ENCODE measurements around the gene NCKAP5.

Gene NCKAP5

GRCh38 chr2:132638313-132639040 lies 929.8 kb downstream of the NCKAP5 start:
- TF ChIP-seq, protein P1, sequence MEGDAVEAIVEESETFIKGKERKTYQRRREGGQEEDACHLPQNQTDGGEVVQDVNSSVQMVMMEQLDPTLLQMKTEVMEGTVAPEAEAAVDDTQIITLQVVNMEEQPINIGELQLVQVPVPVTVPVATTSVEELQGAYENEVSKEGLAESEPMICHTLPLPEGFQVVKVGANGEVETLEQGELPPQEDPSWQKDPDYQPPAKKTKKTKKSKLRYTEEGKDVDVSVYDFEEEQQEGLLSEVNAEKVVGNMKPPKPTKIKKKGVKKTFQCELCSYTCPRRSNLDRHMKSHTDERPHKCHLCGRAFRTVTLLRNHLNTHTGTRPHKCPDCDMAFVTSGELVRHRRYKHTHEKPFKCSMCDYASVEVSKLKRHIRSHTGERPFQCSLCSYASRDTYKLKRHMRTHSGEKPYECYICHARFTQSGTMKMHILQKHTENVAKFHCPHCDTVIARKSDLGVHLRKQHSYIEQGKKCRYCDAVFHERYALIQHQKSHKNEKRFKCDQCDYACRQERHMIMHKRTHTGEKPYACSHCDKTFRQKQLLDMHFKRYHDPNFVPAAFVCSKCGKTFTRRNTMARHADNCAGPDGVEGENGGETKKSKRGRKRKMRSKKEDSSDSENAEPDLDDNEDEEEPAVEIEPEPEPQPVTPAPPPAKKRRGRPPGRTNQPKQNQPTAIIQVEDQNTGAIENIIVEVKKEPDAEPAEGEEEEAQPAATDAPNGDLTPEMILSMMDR (IDR thresholded peaks at IDR 0.05; ENCODE audit: insufficient read depth, low read length): no peak
- TF ChIP-seq GABPA (IDR thresholded peaks at IDR 0.05; ENCODE audit: low read depth): no peak
- no peak for TF ChIP-seq REST (IDR thresholded peaks at IDR 0.05; ENCODE audit: insufficient replicate concordance, low read depth)
- no peak for TF ChIP-seq SPI1 (IDR thresholded peaks at IDR 0.05; ENCODE audit: borderline replicate concordance, low read depth)
- Histone ChIP-seq H3K27me3 (ENCODE audit: insufficient read depth, poor library complexity, severe bottlenecking) (no peaks in the 10 kb centered on the region), H3K27ac (replicated peaks) (no peak overlapping the region), H3K4me3 (replicated peaks; ENCODE audit: insufficient read depth, low read length) (no peak overlapping the region)
- no peak for DNase-seq (ENCODE audit: low read depth in 1 of 2, low spot score in 1 of 2)

- TF ChIP-seq GABPA (IDR thresholded peaks at IDR 0.05; ENCODE audit: low read depth) (no peak), SPI1 (IDR thresholded peaks at IDR 0.05; ENCODE audit: borderline replicate concordance, low read depth) (no peak), REST (IDR thresholded peaks at IDR 0.05; ENCODE audit: insufficient replicate concordance, low read depth) (no peak), POLR2AphosphoS5 (IDR thresholded peaks at IDR 0.05; ENCODE audit: low read depth) (no peak)
- TF ChIP-seq, protein P1 (IDR thresholded peaks at IDR 0.05; ENCODE audit: insufficient read depth, low read length): no peak
- no peak for DNase-seq (ENCODE audit: low read depth in 1 of 2, low spot score in 1 of 2)
Measured at GRCh38 chr2:132636346-132636745, 931.9 kb downstream of the NCKAP5 start.

DNA sequence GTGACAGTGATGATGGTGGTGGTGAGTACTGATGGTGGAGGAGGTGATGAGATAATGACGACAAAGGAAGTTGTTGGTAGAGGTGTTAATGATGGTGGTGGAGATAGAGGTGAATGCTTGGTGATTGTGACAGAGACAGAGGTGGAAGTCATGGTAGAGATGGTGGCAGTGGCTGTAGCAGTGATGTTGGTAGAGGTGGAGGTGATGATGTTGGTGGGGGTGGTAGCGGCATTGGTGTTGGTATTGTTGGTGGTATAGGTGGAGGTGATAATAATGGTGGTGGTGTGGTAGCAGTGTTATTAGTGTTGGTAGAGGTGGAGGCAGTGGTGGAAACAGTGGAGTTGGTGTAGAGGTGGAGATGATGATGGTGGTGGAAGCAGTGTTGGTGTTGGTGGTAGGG lies 934.6 kb downstream of the NCKAP5 start:
- TF ChIP-seq, protein P1 (IDR thresholded peaks at IDR 0.05; ENCODE audit: insufficient read depth, low read length): no peak
- DNase-seq (ENCODE audit: low read depth in 1 of 2, low spot score in 1 of 2): no peak
- no peak overlapping the region for H3K4me3 ChIP-seq (replicated peaks; ENCODE audit: insufficient read depth, low read length)
- H3K27ac ChIP-seq (replicated peaks): no peak overlapping the region
- no peaks in the 10 kb centered on the region for H3K27me3 ChIP-seq (ENCODE audit: insufficient read depth, poor library complexity, severe bottlenecking)

More at GRCh38 chr2:132636346-132636745, 931.9 kb downstream of the NCKAP5 start:
- H3K4me3 ChIP-seq (replicated peaks; ENCODE audit: insufficient read depth, low read length): no peak overlapping the region
- H3K27me3 ChIP-seq (ENCODE audit: insufficient read depth, poor library complexity, severe bottlenecking): no peaks in the 10 kb centered on the region
- H3K27ac ChIP-seq (replicated peaks): no peak overlapping the region

All from HL-60 (cell line).